Measurements from ENCODE around the gene GALNT16.

GALNT16 gene

GRCh38 chr14:69404883-69405282 is 144.9 kb downstream of the GALNT16 start:
- Histone ChIP-seq H3K9me2 (replicated peaks; ENCODE audit: control insufficient read depth, low read length) (no peaks in the 10 kb centered on the region), H4K20me1 (ENCODE audit: control insufficient read depth, insufficient read depth, low read depth, low read length) (peaks cover 13% of the 10 kb centered on the region; the same call in 1 of the 2 replicates), H3K79me2 (ENCODE audit: control insufficient read depth, low read length) (peaks cover 94% of the 10 kb centered on the region)

GRCh38 chr14:69405762-69406161 is 145.8 kb downstream of the GALNT16 start:
- Histone ChIP-seq H3K9me3 (ENCODE audit: control insufficient read depth, insufficient read depth, low read length) (no peaks in the 10 kb centered on the region), H4K20me1 (ENCODE audit: control insufficient read depth, insufficient read depth, low read depth, low read length) (peaks cover 13% of the 10 kb centered on the region; the same call in 1 of the 2 replicates), H3K4me1 (ENCODE audit: control insufficient read depth, low read length) (peaks cover 17% of the 10 kb centered on the region), H3K36me3 (ENCODE audit: control insufficient read depth, low read length) (0 out of 2 replicates have a peak, but pooled peaks cover 3% of the 10 kb centered on the region), H3K27ac (ENCODE audit: low read depth, low read length) (no peak overlapping the region), H3F3A (ENCODE audit: control insufficient read depth, insufficient read depth) (no peaks in the 10 kb centered on the region), H3K4me2 (ENCODE audit: low read length) (no peak overlapping the region), H3K79me2 (ENCODE audit: control insufficient read depth, low read length) (peaks cover 94% of the 10 kb centered on the region), H3K4me3 (ENCODE audit: low read length) (no peak overlapping the region), H3K9me2 (replicated peaks; ENCODE audit: control insufficient read depth, low read length) (no peaks in the 10 kb centered on the region), H3K27me3 (ENCODE audit: control insufficient read depth, low read length) (no peaks in the 10 kb centered on the region)
- no peak for TF ChIP-seq CTCF (IDR thresholded peaks at IDR 0.05; ENCODE audit: low read depth, low read length, poor library complexity, severe bottlenecking)
- TF ChIP-seq EZH2phosphoT487 (IDR thresholded peaks at IDR 0.05; ENCODE audit: borderline replicate concordance, low read length) = no peak

More at GRCh38 chr14:69404883-69405282, 144.9 kb downstream of the GALNT16 start:
- peaks cover 26% of the 10 kb centered on the region for H3K4me1 ChIP-seq (ENCODE audit: control insufficient read depth, low read length)
- no peak for TF ChIP-seq EZH2phosphoT487 (IDR thresholded peaks at IDR 0.05; ENCODE audit: borderline replicate concordance, low read length)
- no peak for TF ChIP-seq CTCF (IDR thresholded peaks at IDR 0.05; ENCODE audit: low read depth, low read length, poor library complexity, severe bottlenecking)
- H3K36me3 ChIP-seq (ENCODE audit: control insufficient read depth, low read length) = 0 out of 2 replicates have a peak, but pooled peaks cover 3% of the 10 kb centered on the region
- no peak overlapping the region for H3K4me2 ChIP-seq (ENCODE audit: low read length)
- H3F3A ChIP-seq (ENCODE audit: control insufficient read depth, insufficient read depth) = no peaks in the 10 kb centered on the region
- no peak overlapping the region for H3K27ac ChIP-seq (ENCODE audit: low read depth, low read length)
- H3K4me3 ChIP-seq (ENCODE audit: low read length) = no peak overlapping the region
- H3K27me3 ChIP-seq (ENCODE audit: control insufficient read depth, low read length) = no peaks in the 10 kb centered on the region
- no peaks in the 10 kb centered on the region for H3K9me3 ChIP-seq (ENCODE audit: control insufficient read depth, insufficient read depth, low read length)

Data from DOHH2 (cell line).